HCT116 (cell line): Measurements from ENCODE around the gene MTG2.

Experiments used
- POLR2A ChIP-seq: IDR thresholded peaks from 2 replicates; pipeline ENCODE4 v1.7.0; 2011; ENCODE audit warnings: borderline replicate concordance; ENCODE audit not compliant: insufficient read depth, insufficient read length; ENCODE audit errors: extremely low read depth
- POLR2AphosphoS5 ChIP-seq: IDR thresholded peaks from 2 replicates; pipeline ENCODE4 v1.6.1; 2011; ENCODE audit warnings: mild to moderate bottlenecking, low read depth, low read length, moderate library complexity

DNA sequence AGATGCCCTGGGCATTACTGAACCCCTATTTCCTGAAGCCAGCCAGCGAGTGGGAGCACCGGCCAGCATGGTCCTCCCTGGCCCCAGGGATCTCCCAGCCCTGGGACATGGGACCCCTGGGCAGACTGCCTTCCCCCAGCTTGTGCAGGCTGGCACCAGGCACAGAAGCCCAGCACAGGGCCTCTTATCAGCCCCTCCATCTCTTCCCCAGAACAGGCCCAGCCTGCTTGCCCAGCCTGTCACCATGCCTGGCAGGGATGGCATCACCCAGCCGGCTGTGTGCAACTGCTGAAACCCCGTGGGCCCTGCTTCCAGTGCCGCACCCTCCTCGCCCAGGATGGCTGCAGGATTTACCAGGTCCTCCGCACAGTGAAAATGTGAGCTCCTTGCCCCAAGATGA lies 49.4 kb downstream of the MTG2 start:
- TF ChIP-seq POLR2A (no peak), POLR2AphosphoS5 (no peak)
